RKO (cell line): Measurements from ENCODE around the gene IRAK1.
A peak's percentile ranks its signal among the peaks of the same experiment; 100 is the strongest.

Experiments used
- DNase-seq: peaks from one replicate; pipeline ENCODE4 v3.0.0-alpha.2; 2016; ENCODE audit warnings: low spot score

The IRAK1 gene

GRCh38 chrX:154019061-154019621 lies 561 bp downstream of the IRAK1 start:
- no peak for DNase-seq

- no peak for DNase-seq
Observed at GRCh38 chrX:154018518-154019060, 1.1 kb downstream of the IRAK1 start.

GRCh38 chrX:154017766-154018517 lies 1.8 kb downstream of the IRAK1 start:
- no peak for DNase-seq

GRCh38 chrX:154016366-154017076 lies 3.2 kb downstream of the IRAK1 start:
- DNase-seq: no peak

- no peak for DNase-seq
Observed at GRCh38 chrX:154015581-154016264, 4.0 kb downstream of the IRAK1 start.

DNA sequence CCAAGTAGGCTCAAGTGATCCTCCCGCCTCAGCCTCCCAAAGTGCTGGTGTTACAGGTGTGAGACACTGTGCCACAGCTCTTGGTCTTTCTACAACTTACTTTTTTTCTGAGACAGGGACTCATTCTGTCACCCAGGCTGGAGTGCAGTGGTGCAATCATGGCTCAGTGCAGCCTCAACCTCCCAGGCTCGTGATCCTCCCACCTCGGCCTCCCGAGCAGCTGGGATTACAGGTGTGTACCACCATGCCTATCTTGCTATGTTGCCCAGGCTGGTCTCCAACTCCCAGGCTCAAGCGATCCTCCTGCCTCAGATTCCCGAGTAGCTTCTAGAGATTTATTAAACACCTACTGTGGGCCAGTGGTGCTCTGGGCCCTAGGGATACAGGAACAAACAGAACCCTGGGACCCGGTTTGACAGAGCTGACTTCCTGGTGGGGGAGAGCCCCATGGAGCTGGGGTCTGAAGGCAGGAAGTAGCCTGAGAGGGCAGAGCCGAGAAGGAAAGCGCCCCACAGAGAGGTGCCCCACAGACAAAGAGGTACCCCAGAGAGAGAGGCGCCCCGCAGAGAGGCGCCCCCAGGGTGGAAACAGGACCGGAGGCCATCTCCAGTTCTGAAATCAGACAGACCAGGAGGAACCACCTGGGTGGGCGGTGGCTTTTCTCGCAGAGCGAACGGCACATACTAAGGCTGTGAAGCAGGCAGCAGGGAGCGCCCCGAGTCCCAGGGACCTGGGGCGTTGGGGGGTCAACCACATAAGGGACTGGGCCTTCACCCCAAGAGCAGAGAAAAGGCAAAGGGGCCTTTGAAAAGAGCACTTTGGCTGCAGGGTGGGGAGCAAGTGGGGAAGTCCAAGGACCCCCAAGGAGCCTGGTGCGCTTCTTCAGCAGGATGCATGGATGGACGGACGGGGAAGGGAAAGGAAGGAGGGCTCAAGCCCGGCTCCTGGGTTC lies 5.0 kb downstream of the IRAK1 start:
- no peak for DNase-seq

DNA sequence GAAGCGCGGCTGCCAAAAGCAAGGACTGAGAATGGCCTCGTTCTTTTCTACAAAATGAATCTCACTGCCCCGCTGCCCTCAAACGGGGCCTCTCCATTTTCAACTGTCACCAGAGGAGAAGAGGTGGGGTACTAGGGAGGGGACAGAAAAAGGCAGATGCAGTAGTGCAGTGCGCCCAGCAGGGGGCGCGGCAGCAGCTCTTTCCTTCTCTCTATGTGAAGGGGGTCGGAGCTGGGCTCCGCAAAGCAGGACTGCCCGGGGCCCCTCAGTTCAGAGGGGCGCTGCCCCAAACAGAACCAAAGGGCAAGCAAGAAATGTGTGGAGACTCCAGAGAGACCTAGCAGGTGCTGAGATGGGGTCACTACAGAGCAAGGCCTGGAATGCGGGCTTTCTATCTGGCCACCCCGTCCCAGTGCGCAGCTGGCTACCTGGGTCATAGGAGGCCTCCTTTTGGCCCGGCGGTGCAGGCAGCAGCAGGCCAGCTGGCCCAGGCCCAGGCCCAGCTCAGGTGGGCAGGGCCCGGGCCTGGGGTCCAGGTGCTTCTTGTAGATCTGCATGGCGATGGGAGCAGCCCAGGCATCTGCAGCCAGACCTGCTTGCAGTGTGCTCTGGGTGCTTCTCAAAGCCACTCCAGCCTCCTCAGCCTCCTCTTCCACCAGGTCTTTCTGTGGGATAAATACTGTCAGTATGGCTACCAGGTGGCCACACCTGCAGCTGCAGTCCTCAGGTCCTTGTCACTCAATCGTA lies 5.9 kb downstream of the IRAK1 start:
- DNase-seq: peak; percentile 37

DNA sequence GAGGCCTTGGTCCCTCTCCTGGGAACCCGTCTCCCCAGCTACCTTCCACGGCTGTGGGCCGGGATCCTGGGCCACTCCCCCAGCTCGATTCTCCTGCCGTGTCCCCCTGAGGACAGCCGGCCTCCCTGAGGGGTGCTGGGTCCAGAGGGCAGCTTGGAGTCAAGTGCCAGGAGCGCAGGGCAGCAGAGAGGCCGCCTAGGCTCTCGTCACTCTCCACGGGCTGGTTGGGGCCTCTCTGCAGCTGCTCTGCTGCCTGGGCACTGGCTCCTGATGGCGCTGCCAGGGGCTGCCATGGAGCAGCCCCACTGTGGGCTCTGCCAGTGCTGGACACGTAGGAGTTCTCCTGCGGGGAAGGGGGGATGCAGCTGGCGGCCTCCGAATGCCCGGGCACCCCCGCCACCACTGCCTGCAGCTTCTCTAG lies 6.7 kb downstream of the IRAK1 start:
- no peak for DNase-seq

DNA sequence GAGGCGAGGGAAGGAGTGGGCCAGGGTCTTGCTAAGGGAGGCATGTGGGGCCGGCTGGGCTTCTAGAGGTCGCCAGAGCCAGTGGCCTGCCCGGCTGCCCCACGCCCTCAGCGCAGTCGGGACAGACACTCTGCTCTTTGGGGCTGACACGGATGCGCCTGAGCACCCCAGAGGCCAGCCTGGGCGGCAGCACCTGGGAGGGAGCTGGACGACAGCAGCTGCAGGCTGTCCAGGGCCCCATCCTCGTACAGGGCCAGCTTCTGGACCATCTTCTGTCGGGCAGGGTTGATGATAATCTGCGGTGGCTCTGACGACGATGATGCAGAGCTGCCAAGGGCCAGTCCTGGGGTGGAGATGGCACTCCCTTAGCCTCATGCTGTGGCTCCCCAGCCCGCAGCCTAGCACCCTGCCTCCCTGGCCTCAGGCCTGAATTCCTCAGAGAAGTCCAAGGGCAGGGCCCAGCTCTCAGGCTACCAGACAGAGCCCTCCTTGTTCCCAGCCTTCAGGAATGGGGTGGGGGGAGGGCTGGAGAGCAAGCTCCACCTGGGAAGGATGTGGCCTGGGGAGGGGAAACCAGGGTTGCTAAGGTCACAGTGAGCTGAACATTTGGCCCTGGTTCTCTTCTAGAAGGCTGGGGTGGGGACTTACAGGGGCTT lies 7.2 kb downstream of the IRAK1 start:
- no peak for DNase-seq

DNA sequence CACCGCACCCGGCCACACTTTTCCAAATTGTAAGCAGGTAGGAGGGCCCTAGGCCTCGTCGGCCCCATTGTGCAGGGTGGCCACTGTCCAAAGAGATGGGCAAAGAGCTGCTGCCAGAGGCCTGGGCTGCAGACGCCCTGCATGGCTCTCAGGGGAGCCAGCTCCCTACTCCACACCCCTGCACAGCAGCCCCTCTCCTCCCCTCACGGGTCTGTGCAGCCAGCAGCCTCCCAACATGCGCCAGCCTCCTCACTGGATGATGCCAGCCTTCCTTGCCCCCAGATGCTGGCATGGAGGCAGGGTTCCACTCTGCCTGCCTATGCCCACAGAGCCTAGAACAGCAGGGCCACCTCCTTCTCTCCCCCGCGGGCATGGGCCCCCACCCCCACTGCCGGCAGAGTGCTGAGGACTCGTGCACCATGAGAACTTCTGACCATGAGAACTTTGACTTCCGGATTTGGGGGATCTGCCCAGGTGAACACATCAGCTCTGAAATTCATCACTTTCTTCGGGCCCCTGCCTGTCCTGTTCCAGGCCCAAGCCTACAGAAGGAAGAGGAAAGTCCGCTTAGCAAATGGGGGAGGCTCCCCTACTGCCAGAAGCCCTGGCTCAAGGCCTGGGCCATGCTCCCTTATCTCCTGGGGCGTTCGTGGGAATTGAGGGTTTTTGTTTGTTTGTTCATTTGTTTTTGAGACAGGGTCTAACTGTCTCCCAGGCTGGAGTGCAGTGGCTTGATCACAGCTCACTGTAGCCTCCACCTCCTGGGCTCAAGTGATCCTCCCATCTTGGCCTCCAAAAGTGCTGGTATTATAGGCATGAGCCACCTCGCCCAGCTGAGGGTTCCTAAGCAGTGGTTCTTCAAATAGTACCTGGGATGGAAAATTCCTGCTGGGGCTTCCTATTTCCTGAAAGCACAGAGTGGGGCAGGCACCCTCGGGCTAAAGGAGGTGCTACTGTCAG lies 8.0 kb downstream of the IRAK1 start:
- no peak for DNase-seq

DNA sequence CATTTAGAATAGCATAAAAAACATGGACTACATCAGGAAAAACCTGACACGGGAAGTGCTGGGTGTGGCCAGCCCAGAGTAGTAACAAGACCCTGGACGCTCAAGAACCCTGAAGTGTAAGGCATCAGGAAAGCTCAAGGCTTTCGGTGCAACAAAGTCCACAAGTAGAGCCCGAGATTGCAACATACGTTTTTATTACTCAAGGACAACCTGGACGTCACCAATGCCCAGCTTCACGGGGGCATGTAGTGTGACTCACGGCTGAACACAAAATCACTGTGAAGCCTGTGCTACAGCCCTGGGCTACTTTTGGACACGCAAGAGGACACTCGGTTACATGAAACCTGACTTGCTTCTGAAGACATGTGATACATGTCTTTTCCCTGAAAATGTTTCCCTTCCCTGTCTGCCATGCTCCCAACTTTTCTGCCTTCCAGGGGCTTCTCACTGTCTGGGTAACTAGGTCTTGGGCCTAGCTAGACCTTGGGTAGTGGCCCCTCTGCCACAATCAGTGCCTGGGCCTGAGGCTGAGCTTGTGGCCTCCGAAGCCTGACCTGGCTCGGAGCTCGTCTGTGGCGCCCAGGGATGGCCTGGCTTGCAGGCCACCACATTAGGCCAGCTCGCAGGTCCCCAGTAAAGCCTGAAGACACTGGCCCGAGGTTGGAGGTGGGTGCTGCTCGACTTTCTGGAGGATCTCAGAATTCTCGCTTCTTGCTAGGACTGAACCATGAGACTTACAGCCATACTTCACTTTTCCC lies 9.2 kb downstream of the IRAK1 start:
- DNase-seq: peak; percentile 30

DNA sequence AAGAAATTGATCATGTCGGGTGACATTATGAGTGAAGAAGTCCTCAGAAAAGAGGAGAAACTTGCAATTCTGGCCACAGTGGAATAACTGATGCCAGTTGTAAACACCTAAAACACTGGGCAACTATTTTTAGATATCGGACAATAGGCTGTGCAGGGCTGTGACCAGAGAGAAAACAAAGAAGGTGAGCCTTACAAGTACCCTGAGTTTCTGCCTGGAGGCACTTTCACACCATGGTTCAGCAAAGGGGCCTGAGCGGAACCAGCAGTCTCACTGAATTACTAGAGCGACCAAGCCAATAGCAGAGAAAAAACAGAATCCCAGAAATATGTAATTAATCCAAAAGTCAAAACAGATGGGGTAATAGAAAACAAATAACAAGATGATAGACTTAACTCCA lies 11.2 kb downstream of the IRAK1 start:
- DNase-seq: no peak

DNA sequence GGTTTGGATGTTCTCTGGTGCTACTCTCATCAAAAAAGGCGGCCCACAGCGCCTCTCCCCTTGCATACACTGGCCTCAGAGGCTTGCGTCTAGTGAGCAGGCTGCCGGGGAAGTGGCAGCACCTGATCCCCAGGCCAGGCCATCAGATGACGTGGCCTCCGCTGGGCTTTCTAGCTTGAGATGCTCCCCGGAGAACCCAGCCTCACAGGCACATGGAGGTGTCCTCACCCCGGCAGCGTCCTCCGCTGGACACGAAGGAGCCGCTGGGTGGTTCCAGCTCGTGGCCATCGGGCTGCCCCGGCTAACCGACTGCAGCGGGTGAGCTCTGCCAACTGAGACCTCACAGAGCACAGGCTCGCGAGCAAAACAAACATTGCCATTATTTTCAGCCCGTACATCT lies 12.8 kb downstream of the IRAK1 start:
- DNase-seq: no peak

DNA sequence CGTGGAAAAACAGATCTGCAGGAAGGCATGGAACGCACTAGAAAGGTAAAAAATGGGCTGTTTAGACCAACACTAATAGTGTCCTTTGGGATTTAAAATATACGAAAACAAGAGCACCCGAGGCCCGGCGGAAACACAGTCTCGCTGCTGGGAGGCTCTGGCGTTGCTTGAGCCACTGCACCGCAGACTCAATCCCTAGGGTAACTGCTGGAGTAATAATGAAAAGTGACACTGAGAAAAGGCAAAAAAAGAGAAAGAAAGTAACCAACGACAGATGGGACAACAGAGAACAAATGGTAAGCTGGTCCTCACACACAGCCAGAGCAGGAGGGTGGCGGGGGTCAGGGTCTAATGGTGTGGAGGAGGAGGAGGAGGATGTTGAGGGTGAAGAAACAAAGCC lies 15.4 kb downstream of the IRAK1 start:
- DNase-seq: no peak

- no peak for DNase-seq
Observed at GRCh38 chrX:154002215-154002719, 17.4 kb downstream of the IRAK1 start.

- DNase-seq: no peak
Observed at GRCh38 chrX:154000051-154000450, 19.7 kb downstream of the IRAK1 start.

DNA sequence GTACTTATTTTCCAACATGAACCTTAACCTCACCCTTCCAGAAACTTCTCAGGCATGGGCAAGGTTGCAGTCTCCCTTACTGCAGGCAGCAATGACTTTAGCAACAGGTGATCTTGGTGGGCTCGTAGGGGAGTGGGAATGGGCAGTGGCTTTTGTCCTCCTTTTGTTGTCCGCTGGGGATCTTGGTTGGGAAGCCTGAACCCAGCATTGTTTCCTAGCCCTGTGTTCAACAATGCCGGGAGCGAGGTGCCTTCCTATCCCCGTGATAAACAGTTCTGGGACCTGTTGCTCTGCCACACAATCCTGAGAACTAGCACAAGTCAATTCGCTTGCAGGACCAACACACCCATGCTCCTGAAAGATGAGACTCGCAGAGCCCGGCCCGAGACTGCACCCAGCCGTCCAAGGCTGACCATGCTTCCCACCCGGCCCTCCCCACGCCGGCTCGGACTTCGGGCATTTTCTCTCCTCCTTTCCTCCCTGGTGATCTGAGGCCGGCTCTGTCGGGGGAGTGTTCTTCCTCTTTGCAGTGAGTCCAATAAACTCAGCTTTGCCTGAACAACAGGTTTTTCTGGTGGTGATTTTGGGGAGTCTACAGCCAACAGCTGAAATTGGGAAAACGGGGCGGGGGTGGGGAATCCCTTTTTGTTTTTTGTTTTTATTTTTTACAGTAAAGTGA lies 20.2 kb downstream of the IRAK1 start:
- DNase-seq: no peak
